HL-60 (cell line): Measurements from ENCODE around the gene OR2AG2.

Experiments used
- POLR2AphosphoS5 ChIP-seq: IDR thresholded peaks from 2 replicates; pipeline ENCODE4 v1.6.1; 2012; ENCODE audit warnings: low read depth
- TF ChIP-seq, protein P1 (sequence below): IDR thresholded peaks from one replicate; pipeline ENCODE4 v1.5.1; 2011; ENCODE audit warnings: low read length, control low read depth, inconsistent platforms; ENCODE audit not compliant: insufficient read depth

GRCh38 chr11:6725386-6725896 lies 46.3 kb downstream of the OR2AG2 start:
- TF ChIP-seq, protein P1, sequence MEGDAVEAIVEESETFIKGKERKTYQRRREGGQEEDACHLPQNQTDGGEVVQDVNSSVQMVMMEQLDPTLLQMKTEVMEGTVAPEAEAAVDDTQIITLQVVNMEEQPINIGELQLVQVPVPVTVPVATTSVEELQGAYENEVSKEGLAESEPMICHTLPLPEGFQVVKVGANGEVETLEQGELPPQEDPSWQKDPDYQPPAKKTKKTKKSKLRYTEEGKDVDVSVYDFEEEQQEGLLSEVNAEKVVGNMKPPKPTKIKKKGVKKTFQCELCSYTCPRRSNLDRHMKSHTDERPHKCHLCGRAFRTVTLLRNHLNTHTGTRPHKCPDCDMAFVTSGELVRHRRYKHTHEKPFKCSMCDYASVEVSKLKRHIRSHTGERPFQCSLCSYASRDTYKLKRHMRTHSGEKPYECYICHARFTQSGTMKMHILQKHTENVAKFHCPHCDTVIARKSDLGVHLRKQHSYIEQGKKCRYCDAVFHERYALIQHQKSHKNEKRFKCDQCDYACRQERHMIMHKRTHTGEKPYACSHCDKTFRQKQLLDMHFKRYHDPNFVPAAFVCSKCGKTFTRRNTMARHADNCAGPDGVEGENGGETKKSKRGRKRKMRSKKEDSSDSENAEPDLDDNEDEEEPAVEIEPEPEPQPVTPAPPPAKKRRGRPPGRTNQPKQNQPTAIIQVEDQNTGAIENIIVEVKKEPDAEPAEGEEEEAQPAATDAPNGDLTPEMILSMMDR, result no peak
- no peak for TF ChIP-seq POLR2AphosphoS5
